ENCODE results near the gene CLCNKA.

CLCNKA gene

GRCh38 chr1:16070640-16071355, 49.0 kb downstream of the CLCNKA start:
- no peak for DNase-seq (ENCODE audit: low read depth, low spot score)
- no peak overlapping the region for H3K4me3 ChIP-seq (ENCODE audit: low read length)

DNA sequence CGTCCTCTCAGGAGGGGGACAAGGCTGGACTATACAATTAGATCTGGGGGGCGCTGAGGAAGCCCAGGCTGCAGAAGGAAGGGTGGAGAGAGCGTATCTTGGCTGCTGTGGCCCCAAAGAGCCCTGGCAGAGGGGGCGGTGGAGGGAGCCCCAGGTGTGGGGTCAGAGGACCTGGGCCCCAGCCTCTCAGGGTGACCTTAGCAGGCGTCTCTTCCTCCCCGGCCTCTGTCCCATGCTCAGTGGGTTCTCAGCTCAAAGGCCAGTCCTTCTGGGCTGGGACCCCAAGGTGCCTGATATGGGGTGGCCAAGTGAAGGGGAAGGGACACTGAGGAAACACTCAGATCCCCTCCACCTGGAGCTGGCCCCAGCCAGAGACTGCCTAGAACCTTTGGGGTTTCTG, 49.8 kb downstream of the CLCNKA start:
- no peak overlapping the region for H3K4me3 ChIP-seq (ENCODE audit: low read length)
- DNase-seq (ENCODE audit: low read depth, low spot score): no peak

GRCh38 chr1:16072095-16072494, 50.3 kb downstream of the CLCNKA start:
- DNase-seq (ENCODE audit: low read depth, low spot score): no peak
- no peak overlapping the region for H3K4me3 ChIP-seq (ENCODE audit: low read length)

DNA sequence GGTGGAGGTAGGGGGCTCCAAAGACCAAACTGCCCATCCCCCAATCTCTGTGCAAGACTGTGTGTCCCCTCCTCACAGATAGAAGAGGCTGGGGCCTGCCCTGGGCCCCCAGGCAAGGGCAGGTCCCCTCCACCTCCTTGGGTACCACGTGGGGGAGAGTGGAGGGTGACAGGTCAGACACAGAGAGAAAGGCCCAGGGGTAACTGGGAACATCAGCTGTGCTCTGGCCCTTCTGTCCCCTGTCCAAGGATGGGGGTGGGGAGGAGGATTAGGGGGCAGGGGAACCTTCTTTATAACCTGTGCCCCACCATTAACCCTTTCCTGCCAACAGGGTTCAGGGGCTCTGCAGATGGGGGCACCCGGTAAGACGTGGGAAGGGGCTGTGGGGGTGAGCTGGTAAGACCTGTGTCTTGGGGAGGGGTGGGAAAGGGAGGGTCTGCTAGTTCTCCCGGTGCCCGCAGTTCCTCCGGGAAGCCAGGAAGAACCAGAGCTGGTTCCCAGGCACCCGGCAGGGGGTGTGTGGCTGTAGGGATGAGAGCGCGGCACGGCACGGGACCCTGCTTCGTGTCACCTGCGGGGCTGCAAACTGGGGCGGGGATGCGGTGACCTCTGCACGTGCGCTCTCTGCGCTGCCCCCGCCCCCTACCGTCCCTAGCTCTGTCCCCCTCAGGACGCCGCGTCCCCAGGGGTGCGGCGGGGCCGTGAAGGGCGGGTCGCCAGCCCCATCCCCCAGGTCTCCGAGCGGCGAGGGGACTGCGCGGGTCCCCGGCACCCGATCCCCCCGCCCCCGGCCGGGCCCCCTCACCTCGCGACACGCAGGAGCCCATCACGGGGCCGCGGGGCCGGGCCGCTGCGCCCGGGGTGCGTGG, 51.0 kb downstream of the CLCNKA start:
- H3K4me3 ChIP-seq (ENCODE audit: low read length): peak overlapping the region; percentile 20
- no peak for DNase-seq (ENCODE audit: low read depth, low spot score)

- peak within 1 kb of the TSS; percentile 20 for H3K4me3 ChIP-seq (ENCODE audit: low read length)
- no peak for DNase-seq (ENCODE audit: low read depth, low spot score)
These were observed 51.8 kb downstream of the CLCNKA start, which contains the start of gene FAM131C for GRCh38 chr1:16073490-16074119. TSS of gene FAM131C (minus strand) at chr1:16073651. CDS start at chr1:16073442, 209 bp downstream.

DNA sequence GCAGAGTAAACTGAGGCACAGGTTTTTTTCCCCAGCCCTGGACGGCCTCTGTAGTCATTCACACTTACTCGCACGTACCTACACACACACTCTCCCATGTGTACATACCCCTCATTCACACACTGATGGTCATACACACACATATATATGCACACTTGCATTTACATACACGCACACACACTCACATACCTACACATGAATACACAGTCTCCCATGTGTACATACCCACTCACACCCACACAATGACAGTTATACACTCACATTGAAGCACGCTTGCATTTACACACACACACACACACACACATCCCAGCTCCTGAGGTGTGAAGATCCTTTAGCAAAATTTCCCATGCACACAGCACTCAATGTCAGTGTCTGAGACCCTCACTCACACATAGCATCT, 52.4 kb downstream of the CLCNKA start:
- no peak overlapping the region for H3K4me3 ChIP-seq (ENCODE audit: low read length)

GRCh38 chr1:16075337-16076030, 53.6 kb downstream of the CLCNKA start:
- DNase-seq (ENCODE audit: low read depth, low spot score): no peak
- H3K4me3 ChIP-seq (ENCODE audit: low read length): no peak overlapping the region

More for the DNA sequence above, 52.4 kb downstream of the CLCNKA start:
- no peak for DNase-seq (ENCODE audit: low read depth, low spot score)

DNA sequence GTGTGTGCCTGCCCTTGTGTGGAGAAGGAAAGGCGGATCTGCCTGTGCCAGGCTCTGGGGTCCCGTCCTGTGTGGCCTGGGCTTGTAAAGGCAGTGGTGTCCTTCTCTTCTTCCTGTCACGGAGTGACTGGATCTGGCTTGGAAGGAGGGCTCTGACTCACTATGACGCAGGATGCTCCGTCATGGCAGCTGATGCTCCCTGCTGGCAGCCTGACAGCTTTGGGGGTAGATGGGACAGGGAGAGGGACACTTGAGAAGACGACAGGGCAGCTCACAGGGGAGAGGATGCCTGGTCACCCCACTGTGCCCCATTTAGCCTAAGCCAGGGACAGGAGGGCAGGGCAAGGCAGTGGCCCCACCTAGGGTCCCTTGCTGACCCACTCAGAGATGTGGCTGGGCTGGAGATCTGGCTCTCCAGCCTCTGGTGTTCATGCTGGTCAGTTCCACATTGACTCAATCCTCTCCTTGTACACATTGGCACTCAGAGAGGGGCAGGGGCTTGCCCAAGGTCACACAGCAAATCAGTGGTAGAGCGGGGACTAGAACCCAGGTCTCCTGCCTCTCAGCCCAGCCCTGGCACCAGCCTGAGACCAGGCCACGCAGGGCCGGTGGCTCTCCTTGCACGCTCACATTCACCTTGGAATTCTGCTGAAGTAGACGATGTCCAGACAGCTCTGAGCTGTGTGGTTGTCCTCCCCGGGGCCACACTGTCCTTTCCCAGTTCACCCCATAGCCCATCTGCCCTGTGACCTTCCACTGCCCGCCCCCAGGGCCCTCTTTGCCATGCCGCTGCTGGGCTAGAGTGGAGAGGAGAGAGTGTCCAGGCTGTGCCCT, 54.4 kb downstream of the CLCNKA start:
- H3K4me3 ChIP-seq (ENCODE audit: low read length): no peak overlapping the region
- no peak for DNase-seq (ENCODE audit: low read depth, low spot score)

GRCh38 chr1:16076865-16077238, 55.0 kb downstream of the CLCNKA start:
- no peak overlapping the region for H3K4me3 ChIP-seq (ENCODE audit: low read length)
- DNase-seq (ENCODE audit: low read depth, low spot score): no peak

DNA sequence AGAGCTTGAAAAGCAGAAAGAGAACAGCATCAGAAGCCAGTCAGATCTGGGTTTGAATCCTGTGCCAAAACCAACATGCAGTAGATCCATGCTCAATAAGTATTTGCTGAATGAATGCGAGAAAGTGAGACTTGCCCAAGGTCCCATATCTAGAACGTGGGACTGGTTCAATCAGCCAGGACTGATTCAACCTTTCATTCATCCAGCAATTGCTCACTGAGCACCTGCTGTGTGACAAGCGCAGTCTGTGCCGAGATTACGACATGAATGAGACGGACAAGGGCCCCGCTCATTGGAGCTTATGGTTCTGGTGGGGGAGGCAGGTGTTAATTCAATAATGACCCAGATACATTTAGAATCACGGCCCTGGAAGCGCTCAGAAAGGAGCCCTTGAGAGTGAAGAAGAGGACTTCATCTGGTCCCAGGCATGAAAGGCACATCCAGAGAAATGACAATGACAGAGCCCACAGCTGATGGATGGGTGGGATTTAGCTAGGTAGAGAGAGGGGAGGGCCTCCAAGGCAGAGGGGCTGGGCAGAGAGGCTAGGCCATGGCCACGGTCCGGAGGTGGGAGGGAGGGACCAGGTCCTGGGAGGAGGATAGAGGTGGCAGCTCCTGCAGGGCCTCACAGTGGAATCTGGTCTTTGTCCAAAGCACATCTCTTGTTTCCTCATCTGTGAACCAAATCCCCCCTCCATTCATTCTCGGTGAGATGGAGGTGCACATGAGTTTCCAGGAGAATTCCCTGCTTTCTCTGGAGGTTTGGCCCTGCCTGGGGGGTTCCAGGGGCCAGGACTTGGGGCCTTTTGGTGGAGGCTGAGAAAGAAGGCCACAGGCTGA, 55.8 kb downstream of the CLCNKA start:
- DNase-seq (ENCODE audit: low read depth, low spot score): no peak
- H3K4me3 ChIP-seq (ENCODE audit: low read length): no peak overlapping the region

DNA sequence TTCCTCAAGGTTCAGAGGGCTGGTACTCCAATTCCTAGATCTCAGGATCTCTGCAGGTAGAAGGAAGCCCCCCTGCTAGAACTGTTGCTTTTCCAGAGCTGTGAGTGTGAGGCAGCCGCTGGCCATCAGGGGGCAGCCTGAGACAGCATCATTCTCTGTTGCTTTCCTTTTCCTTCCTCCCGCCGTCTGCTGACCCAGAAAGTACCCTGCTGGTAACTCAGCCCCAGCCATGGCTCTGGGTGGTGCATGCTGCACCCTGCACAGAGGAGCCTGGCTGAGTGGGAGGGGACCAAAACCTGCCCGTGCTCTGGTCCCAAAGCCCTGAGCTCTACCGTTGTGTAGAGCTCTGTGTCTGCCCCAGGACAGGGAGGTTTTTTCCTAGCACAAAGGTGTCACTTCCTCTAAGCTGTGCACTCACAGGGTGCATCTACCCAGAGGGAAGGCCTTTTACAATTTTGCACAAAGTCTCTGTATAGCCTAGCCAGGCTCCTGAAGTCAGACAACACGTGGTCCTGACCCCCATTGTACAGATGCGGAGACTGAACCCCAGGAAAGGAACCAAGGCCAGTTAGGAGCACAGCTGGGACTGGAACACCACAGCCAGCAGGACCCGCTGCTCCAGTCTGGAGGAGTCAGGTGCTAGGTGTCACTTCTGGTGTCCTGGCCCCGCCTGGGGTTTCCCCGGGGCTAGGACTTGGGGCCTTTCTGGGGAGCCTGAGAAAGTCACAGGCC, 57.3 kb downstream of the CLCNKA start:
- peak overlapping the region; percentile 3; the same call in 1 of the 2 replicates for H3K4me3 ChIP-seq (ENCODE audit: low read length)
- DNase-seq (ENCODE audit: low read depth, low spot score): peak; percentile 57

DNA sequence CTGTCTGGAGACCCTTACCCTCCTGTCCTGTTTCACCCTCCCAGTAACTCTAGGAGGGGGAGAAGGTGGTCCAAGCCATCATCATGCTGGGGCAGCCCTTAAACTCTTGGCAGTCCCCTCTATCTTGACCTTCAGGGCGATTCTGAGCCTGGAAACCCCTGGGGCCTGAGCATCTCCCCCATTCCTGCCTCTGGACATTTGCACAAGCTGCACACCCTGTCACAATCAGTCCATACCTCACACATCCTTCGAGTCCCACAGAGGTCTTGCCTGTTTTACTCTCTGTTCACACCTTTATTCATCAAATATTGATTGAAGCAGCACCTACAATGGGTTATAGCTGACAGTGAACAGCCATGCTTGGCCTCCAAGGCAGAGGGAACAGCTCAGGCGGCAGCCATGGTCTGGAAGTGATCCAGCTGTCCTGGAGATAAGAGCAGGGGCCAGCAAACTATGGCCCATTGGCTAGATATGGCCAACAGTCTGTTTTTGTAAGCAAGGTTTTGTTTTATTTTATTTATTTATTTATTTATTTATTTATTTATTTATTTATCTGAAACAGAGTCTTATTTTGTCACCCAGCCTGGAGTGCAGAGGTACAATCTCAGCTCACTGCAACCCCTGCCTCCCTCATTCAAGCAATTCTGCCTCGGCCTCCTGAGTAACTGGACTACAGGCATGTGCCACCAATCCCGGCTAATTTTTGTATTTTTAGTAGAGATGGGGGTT, 58.8 kb downstream of the CLCNKA start:
- no peak for DNase-seq (ENCODE audit: low read depth, low spot score)
- H3K4me3 ChIP-seq (ENCODE audit: low read length): no peak overlapping the region

DNA sequence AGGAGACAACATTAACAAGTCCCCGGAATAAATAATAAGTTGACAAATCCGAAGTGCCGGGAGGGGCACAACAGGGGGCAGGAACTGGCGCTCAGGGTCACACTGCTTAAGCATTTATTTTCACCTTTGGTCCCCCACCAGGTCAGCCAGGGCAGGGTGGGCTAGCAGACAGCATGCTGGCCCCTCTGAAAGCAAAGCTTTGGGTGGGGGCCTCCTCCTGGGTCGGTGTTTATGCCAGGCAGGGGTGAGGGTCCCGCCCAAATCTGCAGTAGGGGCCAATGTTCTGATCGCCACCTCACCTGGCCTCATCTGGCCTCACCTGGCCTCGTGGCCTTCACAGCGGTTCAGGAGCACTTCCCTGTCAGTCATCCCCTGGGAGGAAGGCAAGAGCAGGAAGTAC, 59.8 kb downstream of the CLCNKA start:
- no peak overlapping the region for H3K4me3 ChIP-seq (ENCODE audit: low read length)
- no peak for DNase-seq (ENCODE audit: low read depth, low spot score)

GRCh38 chr1:16082283-16083038, 60.6 kb downstream of the CLCNKA start:
- peak; percentile 15 for DNase-seq (ENCODE audit: low read depth, low spot score)

DNA sequence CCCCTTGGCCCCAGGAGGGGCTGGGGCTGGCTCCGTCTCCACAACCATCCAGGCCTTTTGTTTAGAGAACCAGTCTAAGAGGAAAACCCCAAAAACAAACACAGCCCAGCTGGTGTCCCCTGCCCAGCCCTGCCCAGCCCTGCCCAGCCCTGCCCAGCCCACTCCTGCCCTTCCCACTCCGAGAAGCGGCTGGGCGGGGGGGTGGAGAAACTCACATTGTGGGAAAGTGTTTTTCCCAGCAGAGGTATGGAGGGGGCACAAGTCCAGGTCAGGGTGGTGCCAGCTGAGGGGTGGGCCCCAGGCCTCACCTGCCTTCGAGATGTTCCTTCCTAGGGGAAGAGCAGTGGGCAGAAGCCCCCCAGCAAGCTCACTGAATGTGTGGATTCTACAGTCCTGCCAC, 61.6 kb downstream of the CLCNKA start:
- no peak for DNase-seq (ENCODE audit: low read depth, low spot score)
- no peak overlapping the region for H3K4me3 ChIP-seq (ENCODE audit: low read length)

More at GRCh38 chr1:16082283-16083038, 60.6 kb downstream of the CLCNKA start:
- no peak overlapping the region for H3K4me3 ChIP-seq (ENCODE audit: low read length)

Measured in Jurkat, Clone E6-1 (cell line).